B cell (primary cell): ENCODE measurements around the gene BAMBI. TPM values are rescaled to one million over a fixed set of nuclear protein-coding genes. Genes with fewer than 3 reads are reported as not detected.

Source experiments
- ATAC-seq: fragments of 200-7000 bp; cut with Tn5 transposase; one replicate; pipeline ENCODE4 v1.10.0; 2021; ENCODE audit warnings: low read depth, mild to moderate bottlenecking, moderate number of reproducible peaks, moderate library complexity
- CTCF ChIA-PET: fragments of 350-600 bp; sonication (Branson Sonifier 250); formaldehyde crosslinking; loops from one replicate; lab custom pipeline; 2021; ENCODE audit warnings: antibody characterized with exemption, inconsistent platforms; lab: Charles Lee
- POLR2A ChIA-PET: fragments of 350-600 bp; sonication (Branson Sonifier 250); formaldehyde crosslinking; loops from one replicate; lab custom pipeline; 2021; ENCODE audit warnings: antibody characterized with exemption; lab: Charles Lee
- DNase-seq: peaks from one replicate; pipeline ENCODE4 v3.0.0; 2013
- H2AFZ ChIP-seq: 2 replicates; pipeline ENCODE4 v1.6.1; 2012; ENCODE audit warnings: mild to moderate bottlenecking, low read depth, low read length; ENCODE audit not compliant: insufficient read depth, poor library complexity, severe bottlenecking
- H3K27ac ChIP-seq, 2 donors: 1 replicate in 1 of 2; 2 replicates in 1 of 2; pipeline ENCODE4 v1.5.1; 2012 to 2013; ENCODE audit warnings: low read length in 2 of 2, mild to moderate bottlenecking in 2 of 2, moderate library complexity in 1 of 2
- H3K27me3 ChIP-seq, 4 experiments: fragments of 200-600 bp in 1 of 4; sonication (generic) in 1 of 4; replicated peaks in 1 of 4; 1 replicate in 2 of 4; 2 replicates in 2 of 4; pipeline versions ENCODE4 v1.6.1 to v1.7.0; 2013 to 2016; ENCODE audit warnings: low read length in 3 of 4, mild to moderate bottlenecking in 2 of 4, mixed read lengths in 1 of 4, moderate library complexity in 1 of 4; ENCODE audit not compliant: insufficient read depth in 4 of 4, control insufficient read depth in 3 of 4; ENCODE audit errors: control extremely low read depth in 1 of 4
- H3K36me3 ChIP-seq, 2 experiments: replicated peaks in 1 of 2; 1 replicate in 1 of 2; 2 replicates in 1 of 2; pipeline versions ENCODE4 v1.6.1 to v1.7.1; 2013; ENCODE audit warnings: low read length in 1 of 2; ENCODE audit not compliant: insufficient read depth in 2 of 2, control insufficient read depth in 1 of 2; ENCODE audit errors: control extremely low read depth in 1 of 2, extremely low read depth in 1 of 2
- H3K4me1 ChIP-seq, 2 donors: fragments of 200-600 bp in 1 of 2; sonication (generic) in 1 of 2; 1 replicate in 1 of 2; 2 replicates in 1 of 2; pipeline versions ENCODE4 v1.5.1 to v1.6.1; 2013 to 2017; ENCODE audit warnings: low read length in 2 of 2; ENCODE audit not compliant: control insufficient read depth in 2 of 2, insufficient read depth in 2 of 2
- H3K4me2 ChIP-seq: replicated peaks from 2 replicates; pipeline ENCODE3; 2012; ENCODE audit warnings: mild to moderate bottlenecking, low read depth, low read length; ENCODE audit not compliant: poor library complexity, severe bottlenecking
- H3K4me3 ChIP-seq, 5 experiments: fragments of 200-600 bp in 1 of 5; sonication (generic) in 1 of 5; 1 replicate in 3 of 5; 2 replicates in 2 of 5; pipeline versions ENCODE4 v1.5.1 to v1.7.0; 2011 to 2016; ENCODE audit warnings: low read length in 4 of 5, mild to moderate bottlenecking in 4 of 5, low read depth in 2 of 5, control low read depth in 1 of 5, moderate library complexity in 1 of 5; ENCODE audit not compliant: insufficient read depth in 1 of 5; ENCODE audit errors: control extremely low read depth in 1 of 5, extremely low read depth in 1 of 5
- H3K79me2 ChIP-seq: fragments of 200-600 bp; sonication (generic); one replicate; pipeline ENCODE4 v1.6.0; 2016; ENCODE audit warnings: low read length; ENCODE audit not compliant: control insufficient read depth, insufficient read depth
- H3K9ac ChIP-seq: fragments of 200-600 bp; sonication (generic); 2 replicates; pipeline ENCODE4 v1.6.1; 2017; ENCODE audit warnings: mild to moderate bottlenecking, low read length, moderate library complexity
- H3K9me3 ChIP-seq, 3 donors: one replicate each; pipeline versions ENCODE4 v1.6.1 to v1.7.1; 2013; ENCODE audit warnings: low read length in 2 of 3; ENCODE audit not compliant: control insufficient read depth in 2 of 3, insufficient read depth in 1 of 3; ENCODE audit errors: control extremely low read depth in 1 of 3
- H4K20me1 ChIP-seq: 2 replicates; pipeline ENCODE4 v1.6.0; 2012; ENCODE audit warnings: mild to moderate bottlenecking, low read length; ENCODE audit not compliant: insufficient read depth, control insufficient read depth, poor library complexity, severe bottlenecking
- H3K27ac Mint-ChIP-seq: one replicate; pipeline ENCODE4 v1.8.0; 2021; ENCODE audit warnings: mixed read lengths
- H3K27me3 Mint-ChIP-seq: one replicate; pipeline ENCODE4 v1.8.0; 2021; ENCODE audit warnings: mixed read lengths
- H3K4me1 Mint-ChIP-seq: one replicate; pipeline ENCODE4 v1.8.0; 2021; ENCODE audit warnings: mixed read lengths
- H3K4me3 Mint-ChIP-seq: one replicate; pipeline ENCODE4 v1.8.0; 2021; ENCODE audit warnings: mixed read lengths
- H3K9me3 Mint-ChIP-seq: one replicate; pipeline ENCODE4 v1.8.0; 2022; ENCODE audit warnings: mixed read lengths; ENCODE audit not compliant: insufficient read depth
- CTCF ChIP-seq: fragments of 200-600 bp; IDR thresholded peaks from one replicate; pipeline ENCODE4 v1.8.0; 2022; ENCODE audit warnings: antibody characterized with exemption, mild to moderate bottlenecking
- EZH2 ChIP-seq: IDR thresholded peaks from 2 replicates; pipeline ENCODE4 v1.6.1; 2012; ENCODE audit warnings: borderline replicate concordance, low read depth, mild to moderate bottlenecking, moderate library complexity, low read length; ENCODE audit not compliant: insufficient read depth, poor library complexity, severe bottlenecking
- WGBS: methylation state at CpG from one replicate; pipeline ENCODE4 v1.1.5; 2013; ENCODE audit warnings: missing lambda C conversion rate; ENCODE audit not compliant: insufficient coverage; 5-methylcytosine and 5-hydroxymethylcytosine counted together
- intact Hi-C: fragments of 100-400 bp; cut with micrococcal nuclease; formaldehyde crosslinking; loops from one replicate; pipeline ENCODE4 v1.10.0; 2022
- polyA plus RNA-seq: library from polyadenylated mRNA; depleted of rRNA; stranded (reverse); fragments of >200 nt; gene quantifications from 2 replicates; pipeline ENCODE4 v1.2.3, GENCODE V29; 2012
- total RNA-seq, 2 donors: library from RNA; stranded (reverse); fragments of 120-200 nt in 1 of 2; gene quantifications; 1 replicate in 1 of 2; 2 replicates in 1 of 2; pipeline versions ENCODE4 v1.2.3 to v1.2.4, GENCODE V29; 2013 to 2022

BAMBI gene
- total and polyA plus RNA-seq, 2 donors (not counting 1 experiment from before 2014, with no cell fraction given): 0.84 to 1.9 TPM

DNA sequence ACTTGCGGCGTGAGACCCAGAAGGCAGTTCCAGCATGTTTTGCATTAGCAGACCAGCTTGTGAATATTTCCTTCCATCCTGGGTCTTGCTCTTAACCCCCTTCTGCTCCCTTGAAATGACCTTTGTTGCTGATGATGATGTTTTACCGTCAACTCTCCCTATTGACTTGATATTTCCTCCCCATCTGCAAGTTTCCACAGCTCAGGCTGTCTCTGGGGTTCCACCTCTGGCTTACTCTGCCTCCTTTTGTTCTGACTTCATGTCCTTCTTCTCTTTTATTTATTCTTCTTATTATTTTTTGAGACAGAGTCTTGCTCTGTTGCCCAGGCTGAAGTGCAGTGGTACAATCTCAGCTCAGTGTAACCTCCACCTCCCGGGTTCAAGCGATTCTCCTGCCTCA lies 17.2 kb downstream of the BAMBI start:
- no peak overlapping the region for H3K4me3 ChIP-seq
- no peak for DNase-seq
- no peaks in the 10 kb centered on the region for H3K4me1 ChIP-seq
- ATAC-seq: no peak
- no peaks in the 10 kb centered on the region for H3K9me3 ChIP-seq
- H3K27me3 ChIP-seq: no peaks in the 10 kb centered on the region
- ChIA-PET CTCF (interaction anchor here (0.9 kb wide), 1 partner anchor 15 kb away, joined by 3 read pairs; no protein-coding TSS in a partner anchor), POLR2A (no interaction called here)
- H3K4me1 Mint-ChIP-seq: no peaks in the 10 kb centered on the region
- 90% methylated on average over 3 of the region's 5 CpGs for WGBS
- H3K27me3 Mint-ChIP-seq: peaks cover 24% of the 10 kb centered on the region
- no peak for TF ChIP-seq CTCF
- no peak overlapping the region for H3K27ac ChIP-seq
- H2AFZ ChIP-seq: no peak overlapping the region
- H3K9ac ChIP-seq: no peak overlapping the region
- no peak overlapping the region for H3K4me2 ChIP-seq
- no peak overlapping the region for H3K4me3 Mint-ChIP-seq
- no peak overlapping the region for H3K27ac Mint-ChIP-seq
- no peaks in the 10 kb centered on the region for H3K9me3 Mint-ChIP-seq
- intact Hi-C loops: no loop called here
- no peaks in the 10 kb centered on the region for H4K20me1 ChIP-seq
- H3K79me2 ChIP-seq: no peaks in the 10 kb centered on the region
- H3K36me3 ChIP-seq: no peaks in the 10 kb centered on the region

- Histone ChIP-seq H3K4me1 (no peaks in the 10 kb centered on the region), H3K9ac (no peak overlapping the region), H3K27ac (no peak overlapping the region), H3K4me3 (no peak overlapping the region), H4K20me1 (no peaks in the 10 kb centered on the region), H2AFZ (no peak overlapping the region), H3K4me2 (no peak overlapping the region), H3K9me3 (no peaks in the 10 kb centered on the region), H3K79me2 (no peaks in the 10 kb centered on the region), H3K36me3 (no peaks in the 10 kb centered on the region), H3K27me3 (peaks cover 0 to 4% (median 0%) of the 10 kb centered on the region in 4 experiments)
- WGBS: 100% methylated on average over 1 of the region's 2 CpGs
- no peak overlapping the region for H3K4me3 Mint-ChIP-seq
- no peaks in the 10 kb centered on the region for H3K4me1 Mint-ChIP-seq
- H3K9me3 Mint-ChIP-seq: no peaks in the 10 kb centered on the region
- H3K27ac Mint-ChIP-seq: no peak overlapping the region
- intact Hi-C loops: no loop called here
- peaks cover 18% of the 10 kb centered on the region for H3K27me3 Mint-ChIP-seq
- TF ChIP-seq EZH2 (no peak), CTCF (no peak)
- CTCF ChIA-PET: no interaction called here
- no peak for DNase-seq
- no peak for ATAC-seq
- POLR2A ChIA-PET: no interaction called here
Measured at GRCh38 chr10:28698075-28698474, 20.8 kb downstream of the BAMBI start.
